ENCODE measurements around the gene AZU1. TPM values are rescaled to one million over a fixed set of nuclear protein-coding genes. Genes with fewer than 3 reads are reported as not detected.
"Not testable (repeated sequence)": the region's sequence is repeated elsewhere in the genome, so short reads cannot be mapped to it uniquely, and the experiment has no call there.

AZU1 gene
- total RNA-seq, 4 donors from 2014 or later: not detected

- Histone ChIP-seq H3K36me3 (peaks cover 34% of the 10 kb centered on the region in 2 donors), H3K4me3 (replicated peaks in 1 of 3) (no peak overlapping the region), H3K9me3 (no peaks in the 10 kb centered on the region), H3K27ac (no peak overlapping the region), H3K27me3 (no peaks in the 10 kb centered on the region), H3K4me1 (no peaks in the 10 kb centered on the region)
- intact Hi-C loops (cut with DNase I): no loop called here
- DNase-seq: no peak
- no peak for TF ChIP-seq POLR2A (IDR thresholded peaks at IDR 0.05)
- TF ChIP-seq CTCF (IDR thresholded peaks at IDR 0.05): no peak
- 90 to 95% methylated on average over 23 to 27 of the region's 28 CpGs for WGBS, 2 donors
Observed at GRCh38 chr19:875265-875879, 47.7 kb downstream of the AZU1 start.

DNA sequence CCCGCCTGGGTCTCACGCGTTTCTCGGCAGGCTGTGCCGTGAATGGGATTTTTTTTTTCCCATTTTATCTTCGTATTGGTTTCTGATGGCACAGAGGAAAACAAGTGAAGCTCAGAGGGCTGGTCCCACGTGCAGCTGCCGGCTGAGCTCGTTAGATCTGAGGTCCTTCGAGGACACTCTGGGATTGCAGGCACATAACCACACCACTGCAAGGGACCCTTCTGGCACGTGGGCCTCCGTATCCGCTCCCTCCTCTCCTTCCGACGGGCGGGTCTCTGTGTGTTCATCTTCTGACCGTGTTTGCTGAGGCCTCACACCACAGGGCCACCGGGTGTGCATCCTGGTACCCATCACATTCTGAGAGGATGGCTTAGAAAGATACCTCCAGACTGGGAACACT, 48.5 kb downstream of the AZU1 start:
- Histone ChIP-seq H3K4me3 (replicated peaks in 1 of 3) (no peak overlapping the region), H3K27me3 (no peaks in the 10 kb centered on the region), H3K36me3 (peaks cover 29 to 35% of the 10 kb centered on the region in 2 donors), H3K4me1 (no peaks in the 10 kb centered on the region), H3K27ac (no peak overlapping the region), H3K9me3 (no peaks in the 10 kb centered on the region)
- 86 to 90% methylated on average over 17 to 18 of the region's 18 CpGs for WGBS, 2 donors
- no peak for DNase-seq
- intact Hi-C loops (cut with DNase I): no loop called here
- TF ChIP-seq POLR2A (IDR thresholded peaks at IDR 0.05): no peak
- TF ChIP-seq CTCF (IDR thresholded peaks at IDR 0.05): no peak

- Histone ChIP-seq H3K27me3 (no peaks in the 10 kb centered on the region), H3K9me3 (no peaks in the 10 kb centered on the region), H3K4me3 (replicated peaks in 1 of 3) (no peak overlapping the region), H3K36me3 (peaks cover 32 to 39% of the 10 kb centered on the region in 2 donors), H3K4me1 (no peaks in the 10 kb centered on the region), H3K27ac (no peak overlapping the region)
- no peak for DNase-seq
- no peak for TF ChIP-seq CTCF (IDR thresholded peaks at IDR 0.05)
- TF ChIP-seq POLR2A (IDR thresholded peaks at IDR 0.05): no peak
- intact Hi-C loops (cut with DNase I): no loop called here
- WGBS, 2 donors: 91 to 96% methylated on average over 8 to 24 of the region's 29 CpGs
Observed at GRCh38 chr19:876780-877314, 49.2 kb downstream of the AZU1 start.

DNA sequence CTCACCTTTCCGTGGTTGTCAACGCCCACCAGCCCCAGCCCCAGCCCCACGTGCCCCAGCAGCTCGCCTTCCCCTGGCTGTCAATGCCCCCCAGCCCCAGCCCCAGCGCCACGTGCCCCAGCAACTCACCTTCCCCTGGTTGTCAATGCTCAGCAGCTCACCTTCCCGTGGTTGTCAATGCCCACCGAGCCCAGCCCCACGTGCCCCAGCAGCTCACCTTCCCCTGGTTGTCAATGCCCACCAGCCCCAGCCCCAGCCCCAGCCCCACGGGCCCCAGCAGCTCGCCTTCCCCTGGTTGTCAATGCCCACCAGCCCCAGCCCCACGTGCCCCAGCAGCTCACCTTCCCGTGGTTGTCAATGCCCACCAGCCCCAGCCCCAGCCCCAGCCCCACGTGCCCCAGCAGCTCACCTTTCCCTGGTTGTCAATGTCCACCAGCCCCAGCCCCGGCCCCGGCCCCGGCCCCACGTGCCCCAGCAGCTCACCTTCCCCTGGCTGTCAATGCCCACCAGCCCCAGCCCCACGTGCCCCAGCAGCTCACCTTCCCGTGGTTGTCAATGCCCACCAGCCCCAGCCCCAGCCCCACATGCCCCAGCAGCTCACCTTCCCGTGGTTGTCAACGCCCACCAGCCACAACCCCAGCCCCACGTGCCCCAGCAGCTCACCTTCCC, 50.5 kb downstream of the AZU1 start:
- H3K9me3 ChIP-seq; DNase-seq; H3K4me3 ChIP-seq (replicated peaks in 1 of 3); H3K27ac ChIP-seq; H3K4me1 ChIP-seq; intact Hi-C loops (cut with DNase I); H3K27me3 ChIP-seq: not testable (repeated sequence)
- WGBS, 2 donors: 90 to 94% methylated on average over 7 to 10 of the region's 23 CpGs
- peaks cover 32 to 33% of the 10 kb centered on the region in 2 donors for H3K36me3 ChIP-seq

GRCh38 chr19:878751-879561, 51.3 kb downstream of the AZU1 start:
- WGBS, 2 donors: 87 to 90% methylated on average over 9 to 11 of the region's 24 CpGs
- peaks cover 35 to 38% of the 10 kb centered on the region in 2 donors for H3K36me3 ChIP-seq

More at GRCh38 chr19:878751-879561, 51.3 kb downstream of the AZU1 start:
- H3K27ac ChIP-seq; H3K9me3 ChIP-seq; DNase-seq; intact Hi-C loops (cut with DNase I); H3K27me3 ChIP-seq; H3K4me1 ChIP-seq; H3K4me3 ChIP-seq (replicated peaks in 1 of 3): not testable (repeated sequence)

Measured in thyroid gland (tissue), 4 donors.